ENCODE results near the gene IGLL5.

Gene IGLL5

DNA sequence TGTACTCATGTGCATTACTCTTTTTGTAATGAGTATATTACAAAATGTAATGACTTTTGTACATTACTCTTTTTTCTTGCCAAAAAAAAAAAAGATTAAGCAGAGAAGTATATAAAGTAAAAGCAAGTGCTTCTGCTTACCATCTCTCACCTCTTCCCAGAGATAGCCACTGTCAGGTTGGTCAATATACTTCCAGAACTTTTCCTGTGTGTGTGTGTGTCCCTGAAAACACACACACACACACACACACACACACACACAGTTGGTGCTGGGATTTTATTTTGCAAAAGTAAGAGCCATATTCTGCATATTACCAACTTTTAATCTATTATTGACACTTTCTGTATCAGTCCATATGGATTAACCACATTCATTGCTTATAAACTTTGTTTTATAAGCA, 2.5 kb downstream of the IGLL5 start:
- Histone ChIP-seq H3K9ac (ENCODE audit: low read length) (no peak overlapping the region), H3K9me3 (ENCODE audit: control insufficient read depth, low read length) (no peaks in the 10 kb centered on the region), H3K4me1 (ENCODE audit: control insufficient read depth, insufficient read depth, low read length) (no peaks in the 10 kb centered on the region), H3K36me3 (ENCODE audit: control insufficient read depth, insufficient read depth, low read length, severe bottlenecking) (no peaks in the 10 kb centered on the region), H3K27me3 (replicated peaks; ENCODE audit: control insufficient read depth, insufficient read depth, low read length) (peaks cover 51% of the 10 kb centered on the region), H3K4me3 (ENCODE audit: low read length) (no peak overlapping the region)
- no peak for DNase-seq (ENCODE audit: low read depth)

DNA sequence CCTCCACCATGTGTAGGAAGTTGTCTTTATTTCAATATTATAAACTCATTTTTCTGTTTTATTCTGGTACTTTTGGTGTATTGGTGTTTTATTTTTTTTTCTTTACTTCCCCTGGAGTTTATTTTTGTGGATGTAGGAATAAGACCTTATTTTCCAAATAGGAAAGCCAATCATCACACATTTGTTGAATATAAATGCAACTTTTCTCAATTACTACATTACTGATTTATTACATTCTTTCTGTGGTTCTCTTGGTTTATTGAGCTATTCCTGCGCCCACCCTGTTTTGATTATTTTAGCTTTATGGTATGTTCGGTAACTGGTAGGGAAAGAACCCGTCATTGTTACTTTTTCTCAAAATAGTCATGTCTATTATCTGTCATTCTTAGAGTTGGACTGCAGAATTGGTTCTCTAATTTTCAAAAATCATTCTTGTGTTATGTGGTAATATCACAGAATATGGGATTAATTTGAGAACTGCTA, 3.6 kb downstream of the IGLL5 start:
- no peaks in the 10 kb centered on the region for H3K9me3 ChIP-seq (ENCODE audit: control insufficient read depth, low read length)
- H3K4me3 ChIP-seq (ENCODE audit: low read length): no peak overlapping the region
- no peaks in the 10 kb centered on the region for H3K36me3 ChIP-seq (ENCODE audit: control insufficient read depth, insufficient read depth, low read length, severe bottlenecking)
- DNase-seq (ENCODE audit: low read depth): no peak
- no peak overlapping the region for H3K9ac ChIP-seq (ENCODE audit: low read length)
- H3K27me3 ChIP-seq (replicated peaks; ENCODE audit: control insufficient read depth, insufficient read depth, low read length): peaks cover 48% of the 10 kb centered on the region
- H3K4me1 ChIP-seq (ENCODE audit: control insufficient read depth, insufficient read depth, low read length): no peaks in the 10 kb centered on the region

DNA sequence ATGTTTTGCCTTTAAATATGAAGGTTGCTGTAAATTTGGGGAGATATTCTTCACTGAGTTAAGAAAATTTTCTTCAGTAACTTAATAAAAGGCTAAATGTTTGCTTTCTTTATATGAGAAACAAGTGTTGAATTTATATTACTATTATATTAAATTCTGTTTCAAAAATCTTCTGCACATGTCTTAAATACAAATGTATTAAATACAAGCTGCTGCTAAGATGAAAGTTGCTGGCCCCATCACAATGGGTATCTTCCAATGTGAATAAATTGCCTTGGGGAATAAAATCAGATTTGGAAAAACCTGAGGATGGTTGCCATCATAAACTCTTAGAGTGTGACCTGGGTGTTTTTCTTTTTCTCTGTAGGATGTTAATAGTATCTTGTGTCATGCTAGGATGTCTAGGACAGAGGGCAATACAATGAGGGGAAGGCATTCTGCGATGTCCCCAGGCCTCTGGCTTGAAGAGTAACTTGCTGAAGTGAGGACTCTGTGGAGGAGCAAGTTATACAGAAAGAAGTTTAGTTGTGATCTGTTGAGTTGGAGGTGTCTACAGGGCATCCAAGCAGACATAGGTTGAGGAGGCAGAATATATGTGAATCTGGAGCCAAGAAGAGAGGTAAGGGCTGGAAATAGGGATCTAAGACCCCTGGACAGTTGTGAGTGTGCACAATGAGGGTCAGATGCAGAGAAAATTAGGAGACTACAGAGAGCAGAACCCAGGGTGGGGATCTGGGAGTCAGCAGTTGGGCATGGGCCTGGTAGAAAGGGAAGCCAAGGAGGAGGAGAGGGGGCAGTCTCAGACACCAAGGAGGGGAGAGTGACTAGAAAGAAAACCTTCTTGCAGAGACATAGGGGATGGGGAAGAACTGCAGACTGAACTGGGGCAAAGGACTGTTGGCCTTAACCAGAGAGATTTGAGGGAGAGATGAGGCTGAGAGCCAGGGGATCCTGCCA, 4.8 kb downstream of the IGLL5 start:
- Histone ChIP-seq H3K9me3 (ENCODE audit: control insufficient read depth, low read length) (no peaks in the 10 kb centered on the region), H3K4me3 (ENCODE audit: low read length) (no peak overlapping the region), H3K4me1 (ENCODE audit: control insufficient read depth, insufficient read depth, low read length) (no peaks in the 10 kb centered on the region), H3K36me3 (ENCODE audit: control insufficient read depth, insufficient read depth, low read length, severe bottlenecking) (no peaks in the 10 kb centered on the region), H3K27me3 (replicated peaks; ENCODE audit: control insufficient read depth, insufficient read depth, low read length) (peaks cover 59% of the 10 kb centered on the region), H3K9ac (ENCODE audit: low read length) (no peak overlapping the region)
- no peak for DNase-seq (ENCODE audit: low read depth)

DNA sequence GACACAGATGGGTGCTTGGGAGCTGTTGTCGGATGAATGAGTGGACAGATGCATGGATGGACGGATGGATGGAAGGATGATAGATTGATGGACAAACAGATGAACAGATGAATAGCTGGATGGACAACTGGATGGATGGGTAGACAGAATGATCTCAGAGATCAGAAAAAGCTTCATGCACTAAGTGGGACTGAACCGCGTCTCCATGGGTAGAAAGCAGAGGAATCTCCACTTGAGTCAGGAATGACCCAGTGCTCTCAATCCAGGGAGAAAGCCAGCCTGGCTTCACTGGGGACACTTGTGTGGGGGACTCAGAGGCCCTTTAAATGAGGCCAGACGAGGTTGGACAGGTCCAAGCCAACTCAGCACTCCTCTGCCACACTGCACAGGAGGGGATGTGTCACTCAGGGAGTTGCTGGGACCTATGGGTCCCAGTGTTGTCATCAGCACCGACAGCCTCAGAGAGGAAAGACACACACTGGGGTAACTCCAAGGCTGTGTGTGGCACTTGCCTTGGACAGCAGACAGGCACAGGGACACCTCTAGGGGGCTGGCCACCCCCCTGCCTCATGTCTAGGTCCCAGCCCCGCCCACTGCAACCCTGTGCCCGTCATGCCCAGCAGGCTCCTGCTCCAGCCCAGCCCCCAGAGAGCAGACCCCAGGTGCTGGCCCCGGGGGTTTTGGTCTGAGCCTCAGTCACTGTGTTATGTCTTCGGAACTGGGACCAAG, 5.6 kb downstream of the IGLL5 start:
- Histone ChIP-seq H3K27me3 (replicated peaks; ENCODE audit: control insufficient read depth, insufficient read depth, low read length) (peaks cover 56% of the 10 kb centered on the region), H3K4me3 (ENCODE audit: low read length) (no peak overlapping the region), H3K9me3 (ENCODE audit: control insufficient read depth, low read length) (no peaks in the 10 kb centered on the region), H3K9ac (ENCODE audit: low read length) (no peak overlapping the region), H3K4me1 (ENCODE audit: control insufficient read depth, insufficient read depth, low read length) (no peaks in the 10 kb centered on the region), H3K36me3 (ENCODE audit: control insufficient read depth, insufficient read depth, low read length, severe bottlenecking) (no peaks in the 10 kb centered on the region)
- no peak for DNase-seq (ENCODE audit: low read depth)

DNA sequence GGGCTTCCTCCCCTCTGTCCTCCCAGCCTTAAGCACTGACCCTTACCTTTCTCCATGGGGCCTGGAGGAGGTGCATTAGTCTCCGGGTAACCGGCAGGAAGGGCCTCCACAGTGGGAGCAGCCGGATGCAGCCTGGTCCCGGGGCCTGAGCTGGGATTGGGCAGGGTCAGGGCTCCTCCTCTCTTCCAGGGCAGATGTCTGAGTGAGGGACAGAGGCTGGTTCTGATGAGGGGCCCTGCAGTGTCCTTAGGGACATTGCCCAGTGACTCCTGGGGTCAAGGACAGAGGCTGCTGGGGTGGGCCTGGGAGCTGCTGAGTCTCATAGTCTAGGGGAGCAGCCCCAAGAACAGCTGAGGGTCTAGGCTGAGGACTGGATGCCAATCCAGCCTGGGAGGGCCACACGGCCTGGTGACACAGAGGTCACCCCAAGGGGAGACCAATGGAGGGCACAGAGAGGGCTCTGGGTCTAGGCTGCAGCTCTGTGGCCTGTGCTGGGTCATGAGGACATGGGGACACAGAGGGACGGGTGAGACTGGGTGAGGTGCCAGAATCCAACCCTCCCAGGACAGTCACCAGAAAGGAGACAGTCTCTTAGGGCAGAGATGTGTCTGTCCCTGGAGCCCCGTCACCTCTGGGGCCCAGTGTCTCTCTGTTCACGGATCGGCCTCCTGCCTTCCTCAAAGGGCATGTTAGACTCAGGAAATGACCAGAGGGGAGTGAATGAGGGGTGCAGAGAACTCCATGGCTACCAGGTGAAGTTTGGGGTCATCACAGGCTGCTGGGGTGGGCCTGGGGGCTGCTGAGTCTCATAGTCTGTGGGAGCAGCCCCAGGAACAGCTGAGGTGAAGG, 6.5 kb downstream of the IGLL5 start:
- DNase-seq (ENCODE audit: low read depth): no peak
- Histone ChIP-seq H3K27me3 (replicated peaks; ENCODE audit: control insufficient read depth, insufficient read depth, low read length) (peaks cover 53% of the 10 kb centered on the region), H3K9me3 (ENCODE audit: control insufficient read depth, low read length) (no peaks in the 10 kb centered on the region), H3K36me3 (ENCODE audit: control insufficient read depth, insufficient read depth, low read length, severe bottlenecking) (no peaks in the 10 kb centered on the region), H3K4me3 (ENCODE audit: low read length) (no peak overlapping the region), H3K9ac (ENCODE audit: low read length) (no peak overlapping the region), H3K4me1 (ENCODE audit: control insufficient read depth, insufficient read depth, low read length) (no peaks in the 10 kb centered on the region)

GRCh38 chr22:22894740-22895731, 7.4 kb downstream of the IGLL5 start:
- Histone ChIP-seq H3K27me3 (replicated peaks; ENCODE audit: control insufficient read depth, insufficient read depth, low read length) (peaks cover 51% of the 10 kb centered on the region), H3K4me3 (ENCODE audit: low read length) (no peak overlapping the region), H3K9me3 (ENCODE audit: control insufficient read depth, low read length) (no peaks in the 10 kb centered on the region), H3K4me1 (ENCODE audit: control insufficient read depth, insufficient read depth, low read length) (no peaks in the 10 kb centered on the region), H3K9ac (ENCODE audit: low read length) (no peak overlapping the region), H3K36me3 (ENCODE audit: control insufficient read depth, insufficient read depth, low read length, severe bottlenecking) (no peaks in the 10 kb centered on the region)
- DNase-seq (ENCODE audit: low read depth): no peak

DNA sequence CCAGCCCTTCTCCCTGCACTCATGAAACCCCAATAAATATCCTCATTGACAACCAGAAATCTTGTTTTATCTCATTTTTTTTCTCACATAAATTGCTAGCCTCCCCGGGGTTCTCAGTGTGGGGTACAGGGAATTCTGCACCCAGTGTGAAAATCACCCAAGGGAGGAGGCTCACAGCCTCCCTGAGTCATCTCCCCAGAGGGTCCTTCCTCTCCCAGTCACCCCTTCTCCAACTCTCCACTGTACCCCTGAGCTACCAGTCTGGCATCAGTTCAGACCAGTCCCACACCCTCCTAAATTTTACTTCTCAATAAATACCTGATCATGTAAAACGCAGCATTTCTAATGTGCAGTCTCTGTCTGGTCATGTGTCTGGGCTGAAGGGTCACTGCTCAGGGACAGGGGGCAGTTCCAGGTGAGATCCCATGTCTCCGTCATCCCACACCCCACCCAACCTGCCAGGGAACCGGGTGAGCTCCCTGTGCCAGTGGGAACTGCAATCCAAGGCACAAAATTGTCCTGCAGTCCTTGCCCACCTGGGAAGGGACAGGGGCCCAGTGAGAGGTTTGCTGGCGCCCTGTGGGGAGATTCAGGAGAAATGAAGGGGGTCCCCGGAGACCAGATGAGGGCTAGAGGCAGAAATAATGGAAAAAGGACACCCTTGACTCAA, 8.3 kb downstream of the IGLL5 start:
- Histone ChIP-seq H3K27me3 (replicated peaks; ENCODE audit: control insufficient read depth, insufficient read depth, low read length) (peaks cover 49% of the 10 kb centered on the region), H3K9ac (ENCODE audit: low read length) (no peak overlapping the region), H3K9me3 (ENCODE audit: control insufficient read depth, low read length) (no peaks in the 10 kb centered on the region), H3K36me3 (ENCODE audit: control insufficient read depth, insufficient read depth, low read length, severe bottlenecking) (no peaks in the 10 kb centered on the region), H3K4me3 (ENCODE audit: low read length) (no peak overlapping the region), H3K4me1 (ENCODE audit: control insufficient read depth, insufficient read depth, low read length) (no peaks in the 10 kb centered on the region)
- DNase-seq (ENCODE audit: low read depth): no peak

DNA sequence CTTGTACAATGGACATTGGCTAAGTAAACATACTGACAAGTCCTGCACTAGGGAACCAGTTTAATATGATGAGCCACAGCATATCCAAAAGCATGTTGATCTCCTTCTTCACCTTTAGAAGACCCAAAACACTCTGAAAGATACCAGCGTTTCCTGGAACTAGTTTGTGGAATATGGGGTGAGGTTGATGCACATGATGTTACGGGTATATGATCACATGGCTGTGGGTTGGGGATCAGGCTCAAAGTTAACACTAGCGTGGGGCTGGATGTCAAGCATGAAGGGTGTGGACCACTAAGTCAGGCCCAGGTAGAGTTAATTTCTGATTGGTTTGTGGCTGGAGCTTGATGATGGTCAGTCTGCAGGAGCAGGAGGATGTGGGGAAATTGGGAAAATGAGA, 9.0 kb downstream of the IGLL5 start:
- no peaks in the 10 kb centered on the region for H3K36me3 ChIP-seq (ENCODE audit: control insufficient read depth, insufficient read depth, low read length, severe bottlenecking)
- no peak overlapping the region for H3K4me3 ChIP-seq (ENCODE audit: low read length)
- DNase-seq (ENCODE audit: low read depth): no peak
- no peaks in the 10 kb centered on the region for H3K4me1 ChIP-seq (ENCODE audit: control insufficient read depth, insufficient read depth, low read length)
- H3K9me3 ChIP-seq (ENCODE audit: control insufficient read depth, low read length): no peaks in the 10 kb centered on the region
- peaks cover 45% of the 10 kb centered on the region for H3K27me3 ChIP-seq (replicated peaks; ENCODE audit: control insufficient read depth, insufficient read depth, low read length)
- no peak overlapping the region for H3K9ac ChIP-seq (ENCODE audit: low read length)

DNA sequence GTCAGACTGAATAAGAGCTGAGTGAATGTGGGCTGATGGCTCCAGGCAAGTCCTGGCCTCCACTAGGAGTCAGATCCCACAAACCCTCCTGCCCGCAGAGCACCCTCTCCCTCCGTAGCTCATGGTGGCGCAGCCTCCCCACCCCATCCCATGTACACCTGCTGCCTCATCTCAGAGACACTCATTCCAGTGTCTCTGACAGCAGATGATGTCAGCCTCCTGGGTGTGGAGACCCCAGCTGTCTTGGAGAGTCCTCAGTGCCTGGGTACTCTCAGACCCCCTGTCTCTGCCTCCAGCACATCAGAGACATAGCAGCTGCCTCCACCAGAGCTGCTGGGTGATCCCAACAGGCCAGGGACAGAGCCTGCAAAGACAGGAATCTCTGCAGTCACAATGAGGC, 9.5 kb downstream of the IGLL5 start:
- Histone ChIP-seq H3K27me3 (replicated peaks; ENCODE audit: control insufficient read depth, insufficient read depth, low read length) (peaks cover 50% of the 10 kb centered on the region), H3K4me1 (ENCODE audit: control insufficient read depth, insufficient read depth, low read length) (no peaks in the 10 kb centered on the region), H3K36me3 (ENCODE audit: control insufficient read depth, insufficient read depth, low read length, severe bottlenecking) (no peaks in the 10 kb centered on the region), H3K9ac (ENCODE audit: low read length) (no peak overlapping the region), H3K9me3 (ENCODE audit: control insufficient read depth, low read length) (no peaks in the 10 kb centered on the region), H3K4me3 (ENCODE audit: low read length) (no peak overlapping the region)
- DNase-seq (ENCODE audit: low read depth): no peak

DNA sequence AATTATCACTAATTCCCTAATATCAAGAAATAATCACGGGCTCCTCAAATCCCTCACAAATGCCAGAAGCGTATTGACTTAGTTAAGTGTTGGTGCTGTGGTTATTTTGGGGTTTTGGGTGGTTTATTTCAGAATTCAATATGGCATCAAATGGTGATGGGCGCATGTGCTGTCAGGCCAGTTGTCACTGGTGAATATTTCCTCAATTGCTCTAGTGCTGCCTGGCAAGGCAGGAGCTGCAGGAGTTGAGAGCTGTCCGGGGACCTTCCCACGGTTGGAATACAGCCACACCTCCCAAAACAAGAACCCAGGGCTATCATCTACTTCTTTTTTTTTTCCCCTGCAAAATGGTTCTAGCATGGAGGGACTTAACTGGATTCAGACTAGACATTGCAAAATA, 10.3 kb downstream of the IGLL5 start:
- DNase-seq (ENCODE audit: low read depth): no peak
- Histone ChIP-seq H3K36me3 (ENCODE audit: control insufficient read depth, insufficient read depth, low read length, severe bottlenecking) (no peaks in the 10 kb centered on the region), H3K4me1 (ENCODE audit: control insufficient read depth, insufficient read depth, low read length) (no peaks in the 10 kb centered on the region), H3K4me3 (ENCODE audit: low read length) (no peak overlapping the region), H3K9ac (ENCODE audit: low read length) (no peak overlapping the region), H3K27me3 (replicated peaks; ENCODE audit: control insufficient read depth, insufficient read depth, low read length) (peaks cover 46% of the 10 kb centered on the region), H3K9me3 (ENCODE audit: control insufficient read depth, low read length) (no peaks in the 10 kb centered on the region)
